A549 (cell line): ENCODE measurements around the gene CALN1. TPM values are rescaled to one million over a fixed set of nuclear protein-coding genes. Genes with fewer than 3 reads are reported as not detected.

Experiments used
- ATAC-seq, 2 experiments: fragments of 200-7000 bp in 1 of 2; fragments of >200 bp in 1 of 2; cut with Nextera tagmentation in 1 of 2; cut with Tn5 transposase in 1 of 2; 3 replicates each; pipeline versions ENCODE4 v1.8.0 to v1.9.1; 2018 to 2020; ENCODE audit warnings: mild to moderate bottlenecking in 1 of 2, moderate library complexity in 1 of 2
- CTCF ChIA-PET: fragments of 300-600 bp; sonication (Branson Sonifier 250); formaldehyde crosslinking; extraction: SDS; loops from one replicate; lab custom pipeline; 2021; ENCODE audit warnings: antibody characterized with exemption, inconsistent platforms; lab: Yijun Ruan, JAX
- POLR2A ChIA-PET: fragments of 350-600 bp; formaldehyde crosslinking; extraction: SDS; loops from one replicate; lab custom pipeline; 2021; ENCODE audit warnings: antibody characterized with exemption, inconsistent platforms; lab: Yijun Ruan, JAX
- DNase-seq, 2 experiments: peaks; one replicate each; pipeline versions ENCODE4 v3.0.0 to v3.0.0-alpha.2; 2011 to 2016; ENCODE audit warnings: low read depth in 1 of 2, low spot score in 1 of 2
- FAIRE-seq: peaks from 2 replicates; lab custom pipeline; 2011; peaks lifted over from hg19 to GRCh38; lab: Jason Lieb, UNC
- H3K27ac ChIP-seq, 2 experiments: fragments of >200 bp; sonication (Bioruptor Twin); formaldehyde crosslinking; 3 replicates each; pipeline ENCODE4 v1.5.1; 2016 to 2017
- H3K4me1 ChIP-seq: fragments of >200 bp; sonication (Bioruptor Twin); formaldehyde crosslinking; 3 replicates; pipeline ENCODE4 v1.6.1; 2016
- H3K4me2 ChIP-seq: fragments of >200 bp; sonication (Bioruptor Twin); formaldehyde crosslinking; 3 replicates; pipeline ENCODE4 v1.6.1; 2016
- H3K4me3 ChIP-seq: fragments of >200 bp; sonication (Bioruptor Twin); formaldehyde crosslinking; 3 replicates; pipeline ENCODE4 v1.5.1; 2016
- H3K9me3 ChIP-seq: fragments of >200 bp; sonication (Bioruptor Twin); formaldehyde crosslinking; 3 replicates; pipeline ENCODE4 v1.6.1; 2016
- BHLHE40 ChIP-seq: IDR thresholded peaks from 2 replicates; pipeline ENCODE4 v1.6.1; 2012; ENCODE audit warnings: low read depth, low read length, inconsistent platforms
- CBX2 ChIP-seq: fragments of 200-600 bp; sonication (generic); IDR thresholded peaks from 2 replicates; pipeline ENCODE4 v1.6.1; 2016; ENCODE audit warnings: low read depth, mild to moderate bottlenecking, borderline replicate concordance
- ESRRA ChIP-seq: fragments of 150-350 bp; IDR thresholded peaks from 2 replicates; pipeline ENCODE4 v1.6.1; 2014; ENCODE audit warnings: mild to moderate bottlenecking, low read length, borderline replicate concordance
- FOSB ChIP-seq: fragments of 250-450 bp; sonication (Bioruptor Pico); IDR thresholded peaks from 2 replicates; pipeline ENCODE4 v1.5.0; 2020; ENCODE audit warnings: mild to moderate bottlenecking, moderate library complexity
- FOSL2 ChIP-seq, 2 experiments: fragments of 450-650 bp in 1 of 2; fragments of >200 bp in 1 of 2; sonication (Bioruptor Twin) in 1 of 2; formaldehyde crosslinking; IDR thresholded peaks; 2 replicates each; pipeline versions ENCODE4 v1.5.0 to v1.6.1; 2016 to 2020; ENCODE audit warnings: mild to moderate bottlenecking in 1 of 2, moderate library complexity in 1 of 2
- FOXS1 ChIP-seq: fragments of 250-450 bp; sonication (Bioruptor Pico); IDR thresholded peaks from 2 replicates; pipeline ENCODE4 v1.5.0; 2020; ENCODE audit warnings: mild to moderate bottlenecking, moderate library complexity
- GATA3 ChIP-seq: IDR thresholded peaks from 2 replicates; pipeline ENCODE4 v1.6.1; 2012; ENCODE audit warnings: borderline replicate concordance
- HDAC2 ChIP-seq: fragments of 200-600 bp; sonication (generic); IDR thresholded peaks from 2 replicates; pipeline ENCODE4 v1.6.1; 2016
- HOXB5 ChIP-seq: fragments of 250-450 bp; sonication (Bioruptor Pico); IDR thresholded peaks from 2 replicates; pipeline ENCODE4 v1.5.0; 2020; ENCODE audit warnings: mild to moderate bottlenecking, moderate library complexity
- MYC ChIP-seq: IDR thresholded peaks from 2 replicates; pipeline ENCODE4 v1.6.1; 2012; ENCODE audit warnings: mild to moderate bottlenecking, inconsistent platforms, low read length, improper control_type of control experiment, borderline replicate concordance
- NFE2L2 ChIP-seq: fragments of 150-350 bp; conservative IDR thresholded peaks from 2 replicates; pipeline ENCODE4 v1.6.1; 2014; ENCODE audit warnings: low read length
- PHF8 ChIP-seq: fragments of 200-600 bp; sonication (generic); IDR thresholded peaks from 2 replicates; pipeline ENCODE4 v1.6.1; 2016; ENCODE audit warnings: low read depth, mild to moderate bottlenecking, antibody characterized with exemption, moderate library complexity, borderline replicate concordance
- POLR2A ChIP-seq: IDR thresholded peaks from 2 replicates; pipeline ENCODE4 v1.6.1; 2012; ENCODE audit warnings: mild to moderate bottlenecking, low read length
- RARB ChIP-seq: fragments of 250-450 bp; sonication (Bioruptor Pico); IDR thresholded peaks from 2 replicates; pipeline ENCODE4 v1.8.0; 2021; ENCODE audit warnings: mild to moderate bottlenecking, moderate library complexity
- RFX5 ChIP-seq: fragments of 450-650 bp; IDR thresholded peaks from 2 replicates; pipeline ENCODE4 v1.7.1; 2014; ENCODE audit warnings: antibody characterized with exemption, mild to moderate bottlenecking, moderate library complexity
- SMC3 ChIP-seq: fragments of >200 bp; sonication (Bioruptor Twin); formaldehyde crosslinking; IDR thresholded peaks from 3 replicates; pipeline ENCODE4 v1.6.1; 2018; ENCODE audit warnings: inconsistent platforms
- SREBF2 ChIP-seq: fragments of 450-650 bp; IDR thresholded peaks from 2 replicates; pipeline ENCODE4 v1.6.1; 2014; ENCODE audit warnings: mild to moderate bottlenecking, moderate library complexity
- ZC3H11A ChIP-seq: fragments of 450-650 bp; IDR thresholded peaks from 2 replicates; pipeline ENCODE4 v1.6.1; 2014; ENCODE audit warnings: antibody characterized with exemption, mild to moderate bottlenecking
- ZFP36 ChIP-seq: fragments of 450-650 bp; IDR thresholded peaks from 2 replicates; pipeline ENCODE4 v1.6.1; 2014; ENCODE audit warnings: borderline replicate concordance; ENCODE audit not compliant: partially characterized antibody
- WGBS: methylation state at CpG from one replicate; pipeline ENCODE4 v1.1.6; 2017; ENCODE audit errors: missing lambda C conversion rate; 5-methylcytosine and 5-hydroxymethylcytosine counted together
- polyA plus RNA-seq, 4 experiments: library from polyadenylated mRNA; depleted of rRNA in 3 of 4; stranded (reverse); fragments of >200 nt; fragmentation: RNase III in 1 of 4; extraction: RNeasy Plus Mini Kit Qiagen cat#74134 plus additional on column Dnase treatment in 1 of 4; gene quantifications; 2 replicates in 3 of 4; 3 replicates in 1 of 4; pipeline ENCODE4 v1.2.3, GENCODE V29; 2011 to 2017
- TF ChIP-seq, protein P1 (sequence below): IDR thresholded peaks from 2 replicates; pipeline ENCODE4 v1.6.1; 2012
- TF ChIP-seq, protein P2 (sequence below): fragments of 450-650 bp; IDR thresholded peaks from 2 replicates; pipeline ENCODE4 v1.6.1; 2014; ENCODE audit warnings: antibody characterized with exemption
- TF ChIP-seq, protein P3 (sequence below): fragments of >200 bp; sonication (Bioruptor Twin); formaldehyde crosslinking; IDR thresholded peaks from 3 replicates; pipeline ENCODE4 v1.5.1; 2016

CALN1 gene
- polyA plus RNA-seq, 2 of the 4 experiments (the other 2 are of a cell fraction): not detected

DNA sequence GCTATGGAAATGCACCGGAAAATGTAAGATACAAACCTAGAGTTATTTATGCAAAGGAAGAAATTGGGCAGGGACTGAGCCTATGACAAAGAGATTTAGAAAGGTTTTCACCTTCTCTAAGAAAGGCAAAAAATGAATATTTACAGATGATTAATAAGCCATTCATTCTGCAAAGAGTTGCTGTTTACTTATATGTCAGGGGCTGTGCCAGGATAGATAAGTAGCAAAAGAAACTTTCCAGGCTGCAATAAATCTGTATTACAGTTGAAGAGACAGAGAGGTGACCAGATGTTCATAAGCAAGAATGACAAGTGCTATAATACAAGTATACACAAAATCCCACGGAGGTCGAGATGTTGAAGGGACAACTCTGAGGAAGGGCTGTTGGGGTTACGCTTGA lies 299.6 kb downstream of the CALN1 start:
- TF ChIP-seq RARB (CRISPR knock-in tag) (no peak), FOSB (no peak), PHF8 (no peak), ZFP36 (no peak), GATA3 (no peak), CBX2 (no peak), SREBF2 (no peak), ZC3H11A (no peak), SMC3 (no peak), ESRRA (no peak), BHLHE40 (no peak), FOXS1 (CRISPR knock-in tag) (no peak)
- TF ChIP-seq, protein P1, sequence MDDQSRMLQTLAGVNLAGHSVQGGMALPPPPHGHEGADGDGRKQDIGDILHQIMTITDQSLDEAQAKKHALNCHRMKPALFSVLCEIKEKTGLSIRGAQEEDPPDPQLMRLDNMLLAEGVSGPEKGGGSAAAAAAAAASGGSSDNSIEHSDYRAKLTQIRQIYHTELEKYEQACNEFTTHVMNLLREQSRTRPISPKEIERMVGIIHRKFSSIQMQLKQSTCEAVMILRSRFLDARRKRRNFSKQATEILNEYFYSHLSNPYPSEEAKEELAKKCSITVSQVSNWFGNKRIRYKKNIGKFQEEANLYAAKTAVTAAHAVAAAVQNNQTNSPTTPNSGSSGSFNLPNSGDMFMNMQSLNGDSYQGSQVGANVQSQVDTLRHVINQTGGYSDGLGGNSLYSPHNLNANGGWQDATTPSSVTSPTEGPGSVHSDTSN: no peak
- DNase-seq: no peak
- CTCF ChIA-PET: no interaction called here

DNA sequence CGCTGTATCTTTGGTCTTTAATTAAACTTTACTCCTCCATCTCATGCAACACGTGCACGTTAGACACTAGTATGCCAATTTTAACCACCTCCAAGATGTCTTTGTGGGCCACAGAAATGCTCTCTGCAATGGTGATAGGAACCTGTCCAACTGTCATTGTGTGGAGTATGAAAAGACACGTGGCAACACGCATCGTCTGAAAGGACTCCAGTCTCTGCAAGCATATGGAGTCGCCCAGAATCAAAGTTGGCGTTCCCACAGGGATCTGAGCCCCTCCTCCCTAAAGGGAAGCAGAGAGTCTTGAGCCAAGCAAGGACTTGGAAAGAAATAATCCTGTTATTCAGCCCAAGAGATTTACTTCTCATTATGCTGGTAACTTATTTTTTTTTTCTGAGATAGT lies 301.1 kb downstream of the CALN1 start:
- FAIRE-seq (no peak), ATAC-seq (no peak), DNase-seq (no peak)
- Histone ChIP-seq H3K27ac (no peak overlapping the region), H3K4me2 (no peak overlapping the region), H3K4me3 (no peak overlapping the region), H3K9me3 (no peaks in the 10 kb centered on the region; the same call in 2 of the 3 replicates), H3K4me1 (no peaks in the 10 kb centered on the region)
- 9% methylated on average over 8 of the region's 8 CpGs for WGBS
- ChIA-PET CTCF (interaction anchor here (0.6 kb wide), 1 partner anchor 675 kb away, joined by 3 read pairs; no protein-coding TSS in a partner anchor), POLR2A (no interaction called here)
- no peak for TF ChIP-seq HDAC2
- TF ChIP-seq RFX5: no peak
- TF ChIP-seq FOSL2 (IDR thresholded peaks at IDR 0.05): no peak
- no peak for TF ChIP-seq FOSL2 (CRISPR knock-in tag; IDR thresholded peaks at IDR 0.05)
- TF ChIP-seq GATA3: no peak
- no peak for TF ChIP-seq HOXB5 (CRISPR knock-in tag)
- no peak for TF ChIP-seq MYC
- TF ChIP-seq SREBF2: no peak
- TF ChIP-seq POLR2A: no peak
- TF ChIP-seq, protein P2, sequence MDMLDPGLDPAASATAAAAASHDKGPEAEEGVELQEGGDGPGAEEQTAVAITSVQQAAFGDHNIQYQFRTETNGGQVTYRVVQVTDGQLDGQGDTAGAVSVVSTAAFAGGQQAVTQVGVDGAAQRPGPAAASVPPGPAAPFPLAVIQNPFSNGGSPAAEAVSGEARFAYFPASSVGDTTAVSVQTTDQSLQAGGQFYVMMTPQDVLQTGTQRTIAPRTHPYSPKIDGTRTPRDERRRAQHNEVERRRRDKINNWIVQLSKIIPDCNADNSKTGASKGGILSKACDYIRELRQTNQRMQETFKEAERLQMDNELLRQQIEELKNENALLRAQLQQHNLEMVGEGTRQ: no peak

More for the DNA sequence above, 299.6 kb downstream of the CALN1 start:
- POLR2A ChIA-PET: no interaction called here
- Histone ChIP-seq H3K27ac (no peak overlapping the region), H3K4me1 (no peaks in the 10 kb centered on the region), H3K4me2 (no peak overlapping the region), H3K9me3 (no peaks in the 10 kb centered on the region; the same call in 2 of the 3 replicates), H3K4me3 (no peak overlapping the region)
- no peak for ATAC-seq
- no peak for FAIRE-seq
- 5% methylated on average over 4 of the region's 4 CpGs for whole genome bisulfite sequencing

DNA sequence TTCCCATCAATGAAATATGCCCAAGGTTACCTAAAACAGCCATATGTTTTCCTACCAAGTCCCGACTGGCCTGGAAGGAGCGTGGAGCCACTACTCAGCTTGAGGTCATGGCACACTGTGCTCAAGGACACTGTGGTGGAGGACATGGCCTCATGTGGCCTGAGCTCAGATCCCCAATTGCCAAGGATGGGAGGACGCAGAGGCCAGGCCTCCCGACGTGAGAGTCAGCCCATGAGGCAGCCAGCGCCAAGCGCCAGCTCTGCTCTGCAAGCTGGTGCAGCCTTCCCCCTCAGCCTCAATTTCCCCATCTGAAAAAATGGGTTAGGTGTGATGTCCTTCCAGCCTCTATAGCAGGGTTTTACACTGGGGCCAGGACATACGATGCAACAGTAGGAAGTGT lies 302.6 kb downstream of the CALN1 start:
- FAIRE-seq (no peak), DNase-seq (no peak), ATAC-seq (no peak)
- WGBS: 15% methylated on average over 4 of the region's 8 CpGs
- ChIA-PET CTCF (no interaction called here), POLR2A (no interaction called here)
- Histone ChIP-seq H3K4me2 (no peak overlapping the region), H3K9me3 (no peaks in the 10 kb centered on the region; the same call in 2 of the 3 replicates), H3K4me1 (no peaks in the 10 kb centered on the region), H3K4me3 (no peak overlapping the region), H3K27ac (no peak overlapping the region)
- no peak for TF ChIP-seq CBX2
- TF ChIP-seq, protein P1: no peak
- no peak for TF ChIP-seq GATA3
- TF ChIP-seq NFE2L2: no peak
- TF ChIP-seq, protein P3, sequence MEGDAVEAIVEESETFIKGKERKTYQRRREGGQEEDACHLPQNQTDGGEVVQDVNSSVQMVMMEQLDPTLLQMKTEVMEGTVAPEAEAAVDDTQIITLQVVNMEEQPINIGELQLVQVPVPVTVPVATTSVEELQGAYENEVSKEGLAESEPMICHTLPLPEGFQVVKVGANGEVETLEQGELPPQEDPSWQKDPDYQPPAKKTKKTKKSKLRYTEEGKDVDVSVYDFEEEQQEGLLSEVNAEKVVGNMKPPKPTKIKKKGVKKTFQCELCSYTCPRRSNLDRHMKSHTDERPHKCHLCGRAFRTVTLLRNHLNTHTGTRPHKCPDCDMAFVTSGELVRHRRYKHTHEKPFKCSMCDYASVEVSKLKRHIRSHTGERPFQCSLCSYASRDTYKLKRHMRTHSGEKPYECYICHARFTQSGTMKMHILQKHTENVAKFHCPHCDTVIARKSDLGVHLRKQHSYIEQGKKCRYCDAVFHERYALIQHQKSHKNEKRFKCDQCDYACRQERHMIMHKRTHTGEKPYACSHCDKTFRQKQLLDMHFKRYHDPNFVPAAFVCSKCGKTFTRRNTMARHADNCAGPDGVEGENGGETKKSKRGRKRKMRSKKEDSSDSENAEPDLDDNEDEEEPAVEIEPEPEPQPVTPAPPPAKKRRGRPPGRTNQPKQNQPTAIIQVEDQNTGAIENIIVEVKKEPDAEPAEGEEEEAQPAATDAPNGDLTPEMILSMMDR: no peak
- no peak for TF ChIP-seq ESRRA
